Measurements from ENCODE around the gene RPS14. TPM values are rescaled to one million over a fixed set of nuclear protein-coding genes. Genes with fewer than 3 reads are reported as not detected.

The RPS14 gene
- total and polyA plus RNA-seq, 2 of the 4 experiments (the other 2 are of a cell fraction) = 6,296 to 7,310 TPM

DNA sequence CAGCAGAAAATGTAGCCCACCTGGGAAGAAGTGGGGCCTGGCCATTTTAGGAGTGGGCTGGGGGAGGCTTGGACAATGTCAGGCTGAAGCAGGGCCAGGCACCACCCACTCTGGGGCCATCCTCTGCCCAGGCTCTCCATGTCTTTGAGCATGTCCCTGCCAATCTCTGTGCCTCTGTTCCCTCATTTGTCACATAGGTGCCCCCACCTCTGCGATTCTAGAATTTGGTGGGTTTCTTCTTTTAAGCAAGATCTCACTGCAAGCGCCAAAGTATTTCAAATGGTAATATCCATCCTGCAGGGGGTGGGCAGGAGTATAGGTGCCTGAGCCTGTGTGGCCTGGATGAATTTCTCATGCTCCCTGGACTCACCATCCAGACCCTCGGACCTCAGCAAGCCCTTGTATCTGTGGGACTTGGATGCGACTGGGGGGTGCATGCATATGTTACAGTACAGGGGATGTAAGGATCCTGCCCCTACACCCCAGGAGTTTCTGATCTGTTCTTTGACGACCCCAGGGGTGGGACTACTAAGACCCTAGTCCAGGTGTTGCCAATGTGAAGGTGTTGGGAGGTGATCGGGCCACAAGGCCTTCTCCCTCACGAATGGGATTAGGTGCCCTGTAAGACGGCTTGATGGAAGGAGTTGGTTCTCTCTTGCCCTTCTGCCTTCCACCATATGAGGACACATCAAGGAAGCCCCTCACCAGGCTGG is 41.2 kb downstream of the RPS14 start:
- POLR2A ChIA-PET (ENCODE audit: unreplicated experiment) = interaction anchor here (0.7 kb wide), 1 partner anchor 235 kb away, joined by 4 read pairs; no protein-coding TSS in a partner anchor
- H4K5ac ChIP-seq (ENCODE audit: low read depth, low read length) = no peak overlapping the region
- H4K91ac ChIP-seq (ENCODE audit: insufficient read depth, low read depth, low read length) = no peak overlapping the region
- no peak overlapping the region for H3K4me3 ChIP-seq (ENCODE audit: insufficient read depth, low read depth, low read length)
- H4K8ac ChIP-seq (ENCODE audit: low read depth in 2 of 2, low read length in 2 of 2) = no peak overlapping the region
- H2BK5ac ChIP-seq (ENCODE audit: low read depth, low read length, poor library complexity, severe bottlenecking) = no peak overlapping the region
- H3K27me3 ChIP-seq (ENCODE audit: control insufficient read depth, insufficient read depth, low read length) = no peaks in the 10 kb centered on the region
- H3K27ac ChIP-seq (ENCODE audit: insufficient read depth, low read length) = no peak overlapping the region
- no peak overlapping the region for H2BK15ac ChIP-seq (ENCODE audit: low read depth, low read length)
- no peak overlapping the region for H3K4me2 ChIP-seq (ENCODE audit: low read depth, low read length)
- no peak overlapping the region for H3K18ac ChIP-seq (ENCODE audit: low read depth, low read length)
- H2AK9ac ChIP-seq (replicated peaks; ENCODE audit: low read depth, low read length, poor library complexity) = no peak overlapping the region
- in situ Hi-C loops (cut with MboI; ENCODE audit: low sequenced_read_pairs) (no loop called here), intact Hi-C loops (cut with micrococcal nuclease) (no loop called here), dilution Hi-C loops (cut with HindIII; ENCODE audit: low sequenced_read_pairs, unreplicated experiment) (no loop called here)
- no peaks in the 10 kb centered on the region for H3K36me3 ChIP-seq (ENCODE audit: control insufficient read depth, insufficient read depth, low read length)
- H3K56ac ChIP-seq (ENCODE audit: extremely low read depth, insufficient read depth, low read length) = no peak overlapping the region
- no CpG with 5 or more reads among the region's 8 CpGs for WGBS, 2 experiments (ENCODE audit: extremely low coverage in 2 of 2, insufficient read length in 1 of 2)
- no peak overlapping the region for H3K23ac ChIP-seq (ENCODE audit: low read depth, low read length)
- CTCF ChIA-PET = no interaction called here
- ATAC-seq (ENCODE audit: low read depth) = no peak
- H3K9me1 ChIP-seq (ENCODE audit: insufficient read depth, low read length) = peaks cover 3% of the 10 kb centered on the region
- no peaks in the 10 kb centered on the region for H3K9me3 ChIP-seq (ENCODE audit: control insufficient read depth, insufficient read depth, low read length)
- H2BK120ac ChIP-seq (ENCODE audit: low read depth, low read length) = no peak overlapping the region
- no peak overlapping the region for H2BK20ac ChIP-seq (ENCODE audit: low read depth, low read length)
- TF ChIP-seq NFE2L2 (IDR thresholded peaks at IDR 0.05; ENCODE audit: low read depth, low read length) = no peak
- TF ChIP-seq BHLHE40 (IDR thresholded peaks at IDR 0.05; ENCODE audit: low read depth, low read length) = no peak
- TF ChIP-seq, protein P1, sequence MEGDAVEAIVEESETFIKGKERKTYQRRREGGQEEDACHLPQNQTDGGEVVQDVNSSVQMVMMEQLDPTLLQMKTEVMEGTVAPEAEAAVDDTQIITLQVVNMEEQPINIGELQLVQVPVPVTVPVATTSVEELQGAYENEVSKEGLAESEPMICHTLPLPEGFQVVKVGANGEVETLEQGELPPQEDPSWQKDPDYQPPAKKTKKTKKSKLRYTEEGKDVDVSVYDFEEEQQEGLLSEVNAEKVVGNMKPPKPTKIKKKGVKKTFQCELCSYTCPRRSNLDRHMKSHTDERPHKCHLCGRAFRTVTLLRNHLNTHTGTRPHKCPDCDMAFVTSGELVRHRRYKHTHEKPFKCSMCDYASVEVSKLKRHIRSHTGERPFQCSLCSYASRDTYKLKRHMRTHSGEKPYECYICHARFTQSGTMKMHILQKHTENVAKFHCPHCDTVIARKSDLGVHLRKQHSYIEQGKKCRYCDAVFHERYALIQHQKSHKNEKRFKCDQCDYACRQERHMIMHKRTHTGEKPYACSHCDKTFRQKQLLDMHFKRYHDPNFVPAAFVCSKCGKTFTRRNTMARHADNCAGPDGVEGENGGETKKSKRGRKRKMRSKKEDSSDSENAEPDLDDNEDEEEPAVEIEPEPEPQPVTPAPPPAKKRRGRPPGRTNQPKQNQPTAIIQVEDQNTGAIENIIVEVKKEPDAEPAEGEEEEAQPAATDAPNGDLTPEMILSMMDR (conservative IDR thresholded peaks at IDR 0.05; ENCODE audit: low read depth, low read length) = no peak
- no peak for TF ChIP-seq RAD21 (IDR thresholded peaks at IDR 0.05; ENCODE audit: low read length)
- no peak for TF ChIP-seq POLR2A (IDR thresholded peaks at IDR 0.05; ENCODE audit: low read depth, low read length)
- H3K9ac ChIP-seq (ENCODE audit: low read depth, low read length) = no peak overlapping the region
- BruUV-seq (replicated peaks) = no TSS peak
- H3K79me1 ChIP-seq (ENCODE audit: low read depth in 1 of 2, low read length in 2 of 2) = no peaks in the 10 kb centered on the region
- no peak overlapping the region for H3K4ac ChIP-seq (ENCODE audit: low read depth, low read length)
- H2AFZ ChIP-seq (replicated peaks; ENCODE audit: low read length, poor library complexity) = no peak overlapping the region
- H3K14ac ChIP-seq (replicated peaks; ENCODE audit: low read depth, low read length) = no peak overlapping the region
- DNase-seq = no peak
- H4K20me1 ChIP-seq (ENCODE audit: insufficient read depth, low read length) = no peaks in the 10 kb centered on the region
- H3K4me1 ChIP-seq (ENCODE audit: control insufficient read depth, insufficient read depth, low read length) = no peaks in the 10 kb centered on the region
- H2AK5ac ChIP-seq (ENCODE audit: low read depth, low read length) = no peak overlapping the region
